VCaP (cell line): Measurements from ENCODE around the gene AGAP2.

ENCODE experiments used
- H3K27ac ChIP-seq: fragments of 450-650 bp; 2 replicates; pipeline ENCODE4 v1.5.1; 2017
- CTCF ChIP-seq: fragments of 450-650 bp; conservative IDR thresholded peaks from 2 replicates; pipeline ENCODE4 v1.5.1; 2017; ENCODE audit warnings: mild to moderate bottlenecking, moderate library complexity

The AGAP2 gene

GRCh38 chr12:57772429-57773322 is 34.1 kb upstream of the AGAP2 start, which contains the start of gene EEF1AKMT3:
Gene EEF1AKMT3 (plus strand): TSS chr12:57772614. CDS start chr12:57772725, 111 bp downstream.
- H3K27ac ChIP-seq = peak within 1 kb of the TSS; percentile 98
- TF ChIP-seq CTCF = no peak

- peak within 1 kb of the TSS; percentile 98 for H3K27ac ChIP-seq
- no peak for TF ChIP-seq CTCF
Measured at GRCh38 chr12:57771873-57772428, 33.4 kb upstream of the AGAP2 start, which contains the start of gene METTL1. Gene METTL1 (minus strand): TSS chr12:57772105. CDS start chr12:57772083, 22 bp downstream.

GRCh38 chr12:57771236-57771872 is 32.8 kb upstream of the AGAP2 start:
- H3K27ac ChIP-seq = peak overlapping the region; percentile 98
- TF ChIP-seq CTCF = no peak

GRCh38 chr12:57770734-57771133 is 32.2 kb upstream of the AGAP2 start:
- TF ChIP-seq CTCF = no peak
- H3K27ac ChIP-seq = peak overlapping the region; percentile 98

- no peak for TF ChIP-seq CTCF
- H3K27ac ChIP-seq = no peak overlapping the region
Measured at GRCh38 chr12:57769594-57769993, 31.1 kb upstream of the AGAP2 start.

- TF ChIP-seq CTCF = no peak
- no peak overlapping the region for H3K27ac ChIP-seq
Measured at GRCh38 chr12:57767876-57768275, 29.3 kb upstream of the AGAP2 start.

- no peak for TF ChIP-seq CTCF
- peak overlapping the region; percentile 56; the same call in 1 of the 2 replicates for H3K27ac ChIP-seq
Measured at GRCh38 chr12:57767305-57767698, 28.8 kb upstream of the AGAP2 start.
